Breast epithelium (tissue), 4 donors: ENCODE measurements around the gene TUSC2. TPM values are rescaled to one million over a fixed set of nuclear protein-coding genes. Genes with fewer than 3 reads are reported as not detected.
A peak's percentile ranks its signal among the peaks of the same experiment; 100 is the strongest.

Source experiments
- DNase-seq, 2 donors: peaks; one replicate each; pipeline ENCODE4 v3.0.0-alpha.2; 2019; ENCODE audit warnings: low spot score in 2 of 2
- H3K27ac ChIP-seq, 2 donors: fragments of 200-600 bp; sonication (generic) in 1 of 2; one replicate each; pipeline ENCODE4 v1.5.1; 2016 to 2019; ENCODE audit warnings: mild to moderate bottlenecking in 1 of 2
- H3K27me3 ChIP-seq, 2 donors: fragments of 200-600 bp; sonication (generic) in 1 of 2; one replicate each; pipeline versions ENCODE4 v1.5.1 to v1.6.0; 2017 to 2019; ENCODE audit warnings: control low read depth in 1 of 2, mild to moderate bottlenecking in 1 of 2
- H3K36me3 ChIP-seq: fragments of 200-600 bp; one replicate; pipeline ENCODE4 v1.5.1; 2019
- H3K4me1 ChIP-seq, 2 donors: fragments of 200-600 bp; sonication (generic); one replicate each; pipeline ENCODE4 v1.5.1; 2016 to 2019; ENCODE audit warnings: control low read depth in 1 of 2
- H3K4me3 ChIP-seq, 3 donors: fragments of 200-600 bp; sonication (generic); 1 replicate in 2 of 3; 2 replicates in 1 of 3; pipeline ENCODE4 v1.5.1; 2016 to 2019; ENCODE audit warnings: mild to moderate bottlenecking in 3 of 3, moderate library complexity in 2 of 3
- H3K9me3 ChIP-seq, 2 donors: fragments of 200-600 bp; sonication (generic) in 1 of 2; one replicate each; pipeline ENCODE4 v1.5.1; 2016 to 2019; ENCODE audit warnings: control low read depth in 1 of 2
- CTCF ChIP-seq, 3 donors: fragments of 450-650 bp; IDR thresholded peaks; one replicate each; pipeline ENCODE4 v1.5.1; 2016 to 2017; ENCODE audit warnings: antibody characterized with exemption in 3 of 3, mild to moderate bottlenecking in 3 of 3, moderate library complexity in 3 of 3
- POLR2A ChIP-seq: fragments of 450-650 bp; IDR thresholded peaks from one replicate; pipeline ENCODE4 v1.6.1; 2016; ENCODE audit warnings: antibody characterized with exemption, mild to moderate bottlenecking, moderate library complexity
- POLR2AphosphoS5 ChIP-seq, 3 donors: sonication (generic); formaldehyde crosslinking; IDR thresholded peaks; one replicate each; pipeline ENCODE4 v1.6.1; 2017; ENCODE audit warnings: antibody characterized with exemption in 3 of 3
- intact Hi-C: fragments of 100-400 bp; cut with DNase I; formaldehyde crosslinking; loops from one replicate; pipeline ENCODE4 v1.15.1; 2023; ENCODE audit warnings: low total_unique reads
- total RNA-seq, 3 donors: library from RNA; depleted of rRNA; stranded (reverse); fragments of >200 nt; gene quantifications; one replicate each; pipeline ENCODE4 v1.1.0, GENCODE V29; 2016

The TUSC2 gene
- total RNA-seq, 3 donors from 2014 or later, result 18.1 to 25.9 (median 21.3) TPM

- intact Hi-C loops, result no loop called here
- Histone ChIP-seq H3K27me3 (no peaks in the 10 kb centered on the region), H3K9me3 (no peaks in the 10 kb centered on the region), H3K4me1 (peaks cover 18 to 41% of the 10 kb centered on the region in 2 donors), H3K27ac (peak overlapping the region; percentile 93 to 94), H3K4me3 (peak overlapping the region; percentile 54 to 85 (median 79)), H3K36me3 (no peaks in the 10 kb centered on the region)
- peak; percentile 86 to 87 for DNase-seq
- TF ChIP-seq POLR2A, result no peak
- TF ChIP-seq POLR2AphosphoS5 (IDR thresholded peaks at IDR 0.05), result peak; percentile 23 to 52 (median 30)
- peak in 2 of 3 donors; percentile 45 to 47 for TF ChIP-seq CTCF (IDR thresholded peaks at IDR 0.05)
Observed at GRCh38 chr3:50321336-50322114, 6.5 kb downstream of the TUSC2 start.

- Histone ChIP-seq H3K4me3 (peak overlapping the region; percentile 54 to 85 (median 79)), H3K27ac (peak overlapping the region; percentile 93 to 94), H3K4me1 (peaks cover 18 to 45% of the 10 kb centered on the region in 2 donors), H3K27me3 (no peaks in the 10 kb centered on the region), H3K36me3 (no peaks in the 10 kb centered on the region), H3K9me3 (no peaks in the 10 kb centered on the region)
- intact Hi-C loops, result no loop called here
- peak in 1 of 2 donors; percentile 61 for DNase-seq
- TF ChIP-seq POLR2A (no peak), POLR2AphosphoS5 (IDR thresholded peaks at IDR 0.05) (no peak), CTCF (IDR thresholded peaks at IDR 0.05) (no peak)
Observed at GRCh38 chr3:50320853-50321335, 7.1 kb downstream of the TUSC2 start.

- H3K27ac ChIP-seq, result peak overlapping the region; percentile 93 to 94
- H3K4me1 ChIP-seq, result peaks cover 18 to 45% of the 10 kb centered on the region in 2 donors
- no peaks in the 10 kb centered on the region for H3K9me3 ChIP-seq
- DNase-seq, result no peak
- peak overlapping the region; percentile 54 to 85 (median 79) for H3K4me3 ChIP-seq
- intact Hi-C loops, result no loop called here
- no peaks in the 10 kb centered on the region for H3K27me3 ChIP-seq
- no peaks in the 10 kb centered on the region for H3K36me3 ChIP-seq
- TF ChIP-seq POLR2AphosphoS5 (IDR thresholded peaks at IDR 0.05) (no peak), POLR2A (no peak), CTCF (IDR thresholded peaks at IDR 0.05) (no peak)
Observed at GRCh38 chr3:50319894-50320625, 8.0 kb downstream of the TUSC2 start.

- Histone ChIP-seq H3K4me3 (peak overlapping the region; percentile 54 to 85 (median 79)), H3K27ac (peak overlapping the region; percentile 94)
- intact Hi-C loops, result no loop called here
Observed at GRCh38 chr3:50319181-50319893, 8.7 kb downstream of the TUSC2 start.

More at GRCh38 chr3:50319181-50319893, 8.7 kb downstream of the TUSC2 start:
- no peaks in the 10 kb centered on the region for H3K36me3 ChIP-seq
- H3K27me3 ChIP-seq, result no peaks in the 10 kb centered on the region
- no peaks in the 10 kb centered on the region for H3K9me3 ChIP-seq
- DNase-seq, result no peak
- no peak for TF ChIP-seq CTCF (IDR thresholded peaks at IDR 0.05)
- TF ChIP-seq POLR2A, result no peak
- TF ChIP-seq POLR2AphosphoS5 (IDR thresholded peaks at IDR 0.05), result no peak
- peaks cover 18 to 45% of the 10 kb centered on the region in 2 donors for H3K4me1 ChIP-seq
